ENCODE measurements around the gene RAB9B. TPM values are rescaled to one million over a fixed set of nuclear protein-coding genes. Genes with fewer than 3 reads are reported as not detected.

Gene RAB9B
- total and polyA plus RNA-seq, 2 of the 13 experiments (the other 11 are each of a cell fraction or from before 2014, with no cell fraction given): 0.04 TPM; not detected in 1

- TF ChIP-seq ZNF318 (CRISPR knock-in tag; IDR thresholded peaks at IDR 0.05) (no peak), MED13 (CRISPR knock-in tag; IDR thresholded peaks at IDR 0.05) (no peak), ZNF3 (CRISPR knock-in tag; IDR thresholded peaks at IDR 0.05) (no peak), ZNF143 (CRISPR knock-in tag; IDR thresholded peaks at IDR 0.05) (no peak), ZNF670 (CRISPR knock-in tag; IDR thresholded peaks at IDR 0.05; ENCODE audit: borderline replicate concordance) (no peak), CEBPB (IDR thresholded peaks at IDR 0.05; ENCODE audit: borderline replicate concordance, low read depth, low read length) (no peak)
These were observed 50.4 kb downstream of the RAB9B start (continued) for GRCh38 chrX:103781706-103782105.

GRCh38 chrX:103781062-103781402 lies 51.0 kb downstream of the RAB9B start:
- WGBS (ENCODE audit: low lambda C conversion rate): 8% methylated on average over 2 of the region's 4 CpGs
- ChIA-PET CTCF (ENCODE audit: low intra/inter-chr PET ratio, low total read pairs) (no interaction called here), POLR2A (no interaction called here)
- H3K27me3 ChIP-seq (ENCODE audit: control insufficient read depth in 1 of 2, insufficient read depth in 2 of 2, low read length in 2 of 2): no peaks in the 10 kb centered on the region; a peak in 2 of 5 replicates
- H3K36me3 ChIP-seq (replicated peaks in 1 of 2; ENCODE audit: control insufficient read depth in 1 of 2, insufficient read depth in 2 of 2, low read length in 2 of 2): no peaks in the 10 kb centered on the region
- FAIRE-seq (no peak), ATAC-seq (no peak), DNase-seq (ENCODE audit: low spot score) (no peak)
- H2AFZ ChIP-seq (ENCODE audit: low read length): no peak overlapping the region
- no peaks in the 10 kb centered on the region for H3K4me1 ChIP-seq (ENCODE audit: insufficient read depth, low read length)
- no peaks in the 10 kb centered on the region for H3K79me2 ChIP-seq (ENCODE audit: insufficient read depth, low read length)
- H3K4me2 ChIP-seq (ENCODE audit: low read depth, low read length): no peak overlapping the region
- H4K20me1 ChIP-seq (ENCODE audit: insufficient read depth, low read length): no peaks in the 10 kb centered on the region
- in situ Hi-C loops (cut with HindIII; ENCODE audit: extremely low pct_ligation_motif_present, low pct_unique_long_range_greater_than_20kb): no loop called here
- H3K4me3 ChIP-seq (replicated peaks in 1 of 3; ENCODE audit: insufficient read depth in 1 of 3, low read depth in 2 of 3, low read length in 3 of 3): no peak overlapping the region
- intact Hi-C loops (cut with micrococcal nuclease; ENCODE audit: unreplicated experiment): no loop called here
- H3K27ac ChIP-seq (ENCODE audit: extremely low read length, insufficient read depth, low read length): no peak overlapping the region
- H3K9ac ChIP-seq (ENCODE audit: insufficient read depth, low read depth, low read length): no peak overlapping the region
- no TSS peak for BruUV-seq (replicated peaks)
- no peaks in the 10 kb centered on the region for H3K9me3 ChIP-seq (ENCODE audit: low read length)
- TF ChIP-seq PRDM15 (CRISPR knock-in tag; IDR thresholded peaks at IDR 0.05): no peak
- no peak for TF ChIP-seq ZSCAN12 (CRISPR knock-in tag; IDR thresholded peaks at IDR 0.05)
- TF ChIP-seq SRY (CRISPR knock-in tag; IDR thresholded peaks at IDR 0.05): no peak
- no peak for TF ChIP-seq SNAPC5 (CRISPR knock-in tag; IDR thresholded peaks at IDR 0.05; ENCODE audit: borderline replicate concordance)
- no peak for TF ChIP-seq FOSL1 (CRISPR knock-in tag; IDR thresholded peaks at IDR 0.05; ENCODE audit: borderline replicate concordance)
- TF ChIP-seq SNAPC2 (CRISPR knock-in tag; IDR thresholded peaks at IDR 0.05): no peak
- TF ChIP-seq ZC3H4 (CRISPR knock-in tag; IDR thresholded peaks at IDR 0.05; ENCODE audit: borderline replicate concordance): no peak
